Measurements from ENCODE around the gene RASSF6.

Gene RASSF6

DNA sequence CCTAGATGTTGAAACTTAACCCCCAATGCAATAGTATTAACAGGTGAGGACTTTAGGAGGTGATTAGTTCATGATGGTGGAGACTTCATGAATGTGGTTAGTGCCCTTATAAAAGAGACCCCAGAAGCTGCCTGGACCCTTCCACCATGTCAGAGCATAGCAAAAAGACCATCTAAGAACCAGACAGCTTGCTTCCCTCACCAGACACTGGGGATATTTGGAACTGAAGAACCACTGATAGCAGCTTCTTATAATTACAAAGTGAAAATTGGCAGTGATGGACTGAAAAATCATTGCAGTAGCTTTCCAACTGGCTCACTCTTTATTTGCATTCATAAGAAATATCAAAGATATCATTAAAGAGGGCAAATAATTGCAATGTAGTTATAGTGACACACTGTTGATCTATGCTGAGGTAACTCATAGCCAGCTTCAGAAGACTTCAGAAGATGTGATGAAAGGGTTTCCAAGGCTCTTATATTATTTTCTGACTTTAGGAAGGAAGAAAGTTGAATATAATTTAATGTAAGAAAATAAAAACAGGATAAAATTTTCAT lies 5.8 kb downstream of the RASSF6 start:
- in situ Hi-C loops (cut with MboI; ENCODE audit: low pct_unique_long_range_greater_than_20kb, low sequenced_read_pairs, unreplicated experiment) = loop anchor here (25.0 kb wide), 1 partner anchor 552 kb away; the partner anchor contains the start of gene COX18
- no peak for DNase-seq (ENCODE audit: low spot score)
- TF ChIP-seq CTCF (IDR thresholded peaks at IDR 0.05; ENCODE audit: extremely low read depth, insufficient read depth, missing control alignments) = no peak

GRCh38 chr4:73613130-73613529 lies 7.1 kb downstream of the RASSF6 start:
- no peak for TF ChIP-seq CTCF (IDR thresholded peaks at IDR 0.05; ENCODE audit: extremely low read depth, insufficient read depth, missing control alignments)
- DNase-seq (ENCODE audit: low spot score) = no peak
- in situ Hi-C loops (cut with MboI; ENCODE audit: low pct_unique_long_range_greater_than_20kb, low sequenced_read_pairs, unreplicated experiment) = loop anchor here (25.0 kb wide), 1 partner anchor 551 kb away; the partner anchor contains the start of gene COX18

- TF ChIP-seq CTCF (IDR thresholded peaks at IDR 0.05; ENCODE audit: extremely low read depth, insufficient read depth, missing control alignments) = no peak
- in situ Hi-C loops (cut with MboI; ENCODE audit: low pct_unique_long_range_greater_than_20kb, low sequenced_read_pairs, unreplicated experiment) = loop anchor here (25.0 kb wide), 1 partner anchor 550 kb away; the partner anchor contains the start of gene COX18
- no peak for DNase-seq (ENCODE audit: low spot score)
These were observed 8.2 kb downstream of the RASSF6 start for GRCh38 chr4:73612032-73612431.

GRCh38 chr4:73609706-73610105 lies 10.5 kb downstream of the RASSF6 start:
- TF ChIP-seq CTCF (IDR thresholded peaks at IDR 0.05; ENCODE audit: extremely low read depth, insufficient read depth, missing control alignments) = no peak
- no peak for DNase-seq (ENCODE audit: low spot score)
- in situ Hi-C loops (cut with MboI; ENCODE audit: low pct_unique_long_range_greater_than_20kb, low sequenced_read_pairs, unreplicated experiment) = loop anchor here (25.0 kb wide), 1 partner anchor 547 kb away; the partner anchor contains the start of gene COX18

- DNase-seq (ENCODE audit: low spot score) = no peak
- no peak for TF ChIP-seq CTCF (IDR thresholded peaks at IDR 0.05; ENCODE audit: extremely low read depth, insufficient read depth, missing control alignments)
- in situ Hi-C loops (cut with MboI; ENCODE audit: low pct_unique_long_range_greater_than_20kb, low sequenced_read_pairs, unreplicated experiment) = loop anchor here (25.0 kb wide), 1 partner anchor 547 kb away; the partner anchor contains the start of gene COX18
These were observed 11.3 kb downstream of the RASSF6 start for GRCh38 chr4:73608689-73609594.

DNA sequence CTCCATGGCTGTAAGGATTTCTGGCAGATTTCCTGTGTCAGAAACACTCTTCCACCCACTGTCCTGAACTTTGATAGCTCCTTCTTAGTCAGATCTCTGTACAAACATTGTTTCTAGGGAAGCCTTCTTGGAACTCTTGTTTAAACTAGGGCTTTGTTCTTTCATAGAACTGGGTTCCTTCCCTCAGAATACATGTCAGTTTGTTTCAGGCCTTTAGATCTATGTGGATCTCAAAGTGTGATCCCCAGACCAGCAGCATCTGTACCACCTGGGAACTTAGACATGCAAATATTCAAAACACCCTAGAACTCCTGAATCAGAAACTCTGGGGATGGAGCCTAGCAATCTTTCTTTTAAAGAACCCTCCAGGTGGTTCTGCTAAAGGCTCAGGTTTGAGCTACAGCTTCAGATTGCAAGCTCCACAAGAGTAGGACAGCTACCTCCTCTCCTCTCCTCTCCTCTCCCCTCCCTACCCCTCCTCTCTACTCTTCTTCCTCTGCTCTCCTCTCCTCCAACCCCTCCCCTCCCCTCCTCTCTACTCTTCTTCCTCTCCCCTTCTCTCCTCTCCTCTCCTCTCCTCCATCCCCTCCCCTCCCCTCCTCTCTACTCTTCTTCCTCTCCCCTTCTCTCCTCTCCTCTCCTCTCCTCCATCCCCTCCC lies 12.7 kb downstream of the RASSF6 start:
- in situ Hi-C loops (cut with MboI; ENCODE audit: low pct_unique_long_range_greater_than_20kb, low sequenced_read_pairs, unreplicated experiment) = loop anchor here (25.0 kb wide), 1 partner anchor 545 kb away; the partner anchor contains the start of gene COX18
- no peak for TF ChIP-seq CTCF (IDR thresholded peaks at IDR 0.05; ENCODE audit: extremely low read depth, insufficient read depth, missing control alignments)
- no peak for DNase-seq (ENCODE audit: low spot score)

Data from GM13977 (cell line).